ENCODE measurements around the gene LAYN.

The LAYN gene

GRCh38 chr11:111515591-111515990 is 24.9 kb upstream of the LAYN start:
- Histone ChIP-seq H3K4me3 (ENCODE audit: low read depth in 1 of 2, low read length in 2 of 2) (no peak overlapping the region), H3K27ac (ENCODE audit: low read depth, low read length) (no peak overlapping the region), H3K36me3 (ENCODE audit: control insufficient read depth in 1 of 2, insufficient read depth in 2 of 2, low read length in 2 of 2) (no peaks in the 10 kb centered on the region), H3K27me3 (ENCODE audit: control insufficient read depth in 1 of 2, insufficient read depth in 2 of 2, low read length in 2 of 2) (peaks cover 23 to 27% of the 10 kb centered on the region in 2 donors), H3K9me3 (ENCODE audit: control insufficient read depth in 1 of 2, low read length in 2 of 2) (no peaks in the 10 kb centered on the region), H3K4me1 (ENCODE audit: control insufficient read depth in 1 of 2, insufficient read depth in 2 of 2, low read length in 2 of 2) (no peaks in the 10 kb centered on the region), H3K9ac (ENCODE audit: low read depth in 1 of 2, low read length in 2 of 2) (no peak overlapping the region)

GRCh38 chr11:111518668-111519067 is 21.9 kb upstream of the LAYN start:
- no peak overlapping the region for H3K27ac ChIP-seq (ENCODE audit: low read depth, low read length)
- H3K9ac ChIP-seq (ENCODE audit: low read depth in 1 of 2, low read length in 2 of 2), result no peak overlapping the region
- no peaks in the 10 kb centered on the region for H3K4me1 ChIP-seq (ENCODE audit: control insufficient read depth in 1 of 2, insufficient read depth in 2 of 2, low read length in 2 of 2)
- no peak overlapping the region for H3K4me3 ChIP-seq (ENCODE audit: low read depth in 1 of 2, low read length in 2 of 2)
- no peaks in the 10 kb centered on the region for H3K9me3 ChIP-seq (ENCODE audit: control insufficient read depth in 1 of 2, low read length in 2 of 2)
- peaks cover 4 to 12% of the 10 kb centered on the region in 2 donors for H3K27me3 ChIP-seq (ENCODE audit: control insufficient read depth in 1 of 2, insufficient read depth in 2 of 2, low read length in 2 of 2)
- no peaks in the 10 kb centered on the region for H3K36me3 ChIP-seq (ENCODE audit: control insufficient read depth in 1 of 2, insufficient read depth in 2 of 2, low read length in 2 of 2)

GRCh38 chr11:111520560-111520959 is 20.0 kb upstream of the LAYN start:
- no peak overlapping the region for H3K4me3 ChIP-seq (ENCODE audit: low read depth in 1 of 2, low read length in 2 of 2)

GRCh38 chr11:111521135-111521534 is 19.4 kb upstream of the LAYN start:
- H3K36me3 ChIP-seq (ENCODE audit: control insufficient read depth in 1 of 2, insufficient read depth in 2 of 2, low read length in 2 of 2), result no peaks in the 10 kb centered on the region

More at GRCh38 chr11:111520560-111520959, 20.0 kb upstream of the LAYN start:
- no peaks in the 10 kb centered on the region for H3K4me1 ChIP-seq (ENCODE audit: control insufficient read depth in 1 of 2, insufficient read depth in 2 of 2, low read length in 2 of 2)
- no peak overlapping the region for H3K27ac ChIP-seq (ENCODE audit: low read depth, low read length)
- no peak overlapping the region for H3K9ac ChIP-seq (ENCODE audit: low read depth in 1 of 2, low read length in 2 of 2)
- H3K27me3 ChIP-seq (ENCODE audit: control insufficient read depth in 1 of 2, insufficient read depth in 2 of 2, low read length in 2 of 2), result peaks cover 0 to 4% of the 10 kb centered on the region in 2 donors
- no peaks in the 10 kb centered on the region for H3K9me3 ChIP-seq (ENCODE audit: control insufficient read depth in 1 of 2, low read length in 2 of 2)
- H3K36me3 ChIP-seq (ENCODE audit: control insufficient read depth in 1 of 2, insufficient read depth in 2 of 2, low read length in 2 of 2), result no peaks in the 10 kb centered on the region

GRCh38 chr11:111522426-111522825 is 18.1 kb upstream of the LAYN start:
- Histone ChIP-seq H3K27ac (ENCODE audit: low read depth, low read length) (no peak overlapping the region), H3K9me3 (ENCODE audit: control insufficient read depth in 1 of 2, low read length in 2 of 2) (no peaks in the 10 kb centered on the region)

More at GRCh38 chr11:111521135-111521534, 19.4 kb upstream of the LAYN start:
- no peaks in the 10 kb centered on the region for H3K4me1 ChIP-seq (ENCODE audit: control insufficient read depth in 1 of 2, insufficient read depth in 2 of 2, low read length in 2 of 2)
- H3K4me3 ChIP-seq (ENCODE audit: low read depth in 1 of 2, low read length in 2 of 2), result no peak overlapping the region
- peaks cover 0 to 4% of the 10 kb centered on the region in 2 donors for H3K27me3 ChIP-seq (ENCODE audit: control insufficient read depth in 1 of 2, insufficient read depth in 2 of 2, low read length in 2 of 2)
- H3K9ac ChIP-seq (ENCODE audit: low read depth in 1 of 2, low read length in 2 of 2), result no peak overlapping the region
- no peaks in the 10 kb centered on the region for H3K9me3 ChIP-seq (ENCODE audit: control insufficient read depth in 1 of 2, low read length in 2 of 2)
- H3K27ac ChIP-seq (ENCODE audit: low read depth, low read length), result no peak overlapping the region

GRCh38 chr11:111523343-111523742 is 17.2 kb upstream of the LAYN start:
- no peak overlapping the region for H3K4me3 ChIP-seq (ENCODE audit: low read depth in 1 of 2, low read length in 2 of 2)
- H3K27me3 ChIP-seq (ENCODE audit: control insufficient read depth in 1 of 2, insufficient read depth in 2 of 2, low read length in 2 of 2), result peaks cover 0 to 4% of the 10 kb centered on the region in 2 donors
- no peaks in the 10 kb centered on the region for H3K9me3 ChIP-seq (ENCODE audit: control insufficient read depth in 1 of 2, low read length in 2 of 2)

More at GRCh38 chr11:111522426-111522825, 18.1 kb upstream of the LAYN start:
- Histone ChIP-seq H3K4me1 (ENCODE audit: control insufficient read depth in 1 of 2, insufficient read depth in 2 of 2, low read length in 2 of 2) (no peaks in the 10 kb centered on the region), H3K4me3 (ENCODE audit: low read depth in 1 of 2, low read length in 2 of 2) (no peak overlapping the region), H3K27me3 (ENCODE audit: control insufficient read depth in 1 of 2, insufficient read depth in 2 of 2, low read length in 2 of 2) (peaks cover 0 to 4% of the 10 kb centered on the region in 2 donors), H3K9ac (ENCODE audit: low read depth in 1 of 2, low read length in 2 of 2) (no peak overlapping the region), H3K36me3 (ENCODE audit: control insufficient read depth in 1 of 2, insufficient read depth in 2 of 2, low read length in 2 of 2) (no peaks in the 10 kb centered on the region)

GRCh38 chr11:111524056-111524455 is 16.5 kb upstream of the LAYN start:
- Histone ChIP-seq H3K9ac (ENCODE audit: low read depth in 1 of 2, low read length in 2 of 2) (no peak overlapping the region), H3K27ac (ENCODE audit: low read depth, low read length) (no peak overlapping the region), H3K36me3 (ENCODE audit: control insufficient read depth in 1 of 2, insufficient read depth in 2 of 2, low read length in 2 of 2) (no peaks in the 10 kb centered on the region), H3K27me3 (ENCODE audit: control insufficient read depth in 1 of 2, insufficient read depth in 2 of 2, low read length in 2 of 2) (peaks cover 0 to 4% of the 10 kb centered on the region in 2 donors), H3K4me1 (ENCODE audit: control insufficient read depth in 1 of 2, insufficient read depth in 2 of 2, low read length in 2 of 2) (no peaks in the 10 kb centered on the region), H3K4me3 (ENCODE audit: low read depth in 1 of 2, low read length in 2 of 2) (no peak overlapping the region), H3K9me3 (ENCODE audit: control insufficient read depth in 1 of 2, low read length in 2 of 2) (no peaks in the 10 kb centered on the region)

More at GRCh38 chr11:111523343-111523742, 17.2 kb upstream of the LAYN start:
- Histone ChIP-seq H3K4me1 (ENCODE audit: control insufficient read depth in 1 of 2, insufficient read depth in 2 of 2, low read length in 2 of 2) (no peaks in the 10 kb centered on the region), H3K27ac (ENCODE audit: low read depth, low read length) (no peak overlapping the region), H3K36me3 (ENCODE audit: control insufficient read depth in 1 of 2, insufficient read depth in 2 of 2, low read length in 2 of 2) (no peaks in the 10 kb centered on the region), H3K9ac (ENCODE audit: low read depth in 1 of 2, low read length in 2 of 2) (no peak overlapping the region)

- Histone ChIP-seq H3K9ac (ENCODE audit: low read depth in 1 of 2, low read length in 2 of 2) (no peak overlapping the region), H3K4me3 (ENCODE audit: low read depth in 1 of 2, low read length in 2 of 2) (no peak overlapping the region), H3K4me1 (ENCODE audit: control insufficient read depth in 1 of 2, insufficient read depth in 2 of 2, low read length in 2 of 2) (no peaks in the 10 kb centered on the region), H3K27me3 (ENCODE audit: control insufficient read depth in 1 of 2, insufficient read depth in 2 of 2, low read length in 2 of 2) (peaks cover 0 to 4% of the 10 kb centered on the region in 2 donors), H3K36me3 (ENCODE audit: control insufficient read depth in 1 of 2, insufficient read depth in 2 of 2, low read length in 2 of 2) (no peaks in the 10 kb centered on the region), H3K27ac (ENCODE audit: low read depth, low read length) (no peak overlapping the region), H3K9me3 (ENCODE audit: control insufficient read depth in 1 of 2, low read length in 2 of 2) (no peaks in the 10 kb centered on the region)
These were observed 15.1 kb upstream of the LAYN start for GRCh38 chr11:111525456-111525855.

GRCh38 chr11:111526501-111526900 is 14.0 kb upstream of the LAYN start:
- H3K4me1 ChIP-seq (ENCODE audit: control insufficient read depth in 1 of 2, insufficient read depth in 2 of 2, low read length in 2 of 2), result no peaks in the 10 kb centered on the region
- H3K9me3 ChIP-seq (ENCODE audit: control insufficient read depth in 1 of 2, low read length in 2 of 2), result no peaks in the 10 kb centered on the region
- no peaks in the 10 kb centered on the region for H3K36me3 ChIP-seq (ENCODE audit: control insufficient read depth in 1 of 2, insufficient read depth in 2 of 2, low read length in 2 of 2)
- no peak overlapping the region for H3K4me3 ChIP-seq (ENCODE audit: low read depth in 1 of 2, low read length in 2 of 2)
- no peak overlapping the region for H3K9ac ChIP-seq (ENCODE audit: low read depth in 1 of 2, low read length in 2 of 2)
- no peak overlapping the region for H3K27ac ChIP-seq (ENCODE audit: low read depth, low read length)
- peaks cover 0 to 4% of the 10 kb centered on the region in 2 donors for H3K27me3 ChIP-seq (ENCODE audit: control insufficient read depth in 1 of 2, insufficient read depth in 2 of 2, low read length in 2 of 2)

- Histone ChIP-seq H3K27ac (ENCODE audit: low read depth, low read length) (no peak overlapping the region), H3K9ac (ENCODE audit: low read depth in 1 of 2, low read length in 2 of 2) (no peak overlapping the region), H3K27me3 (ENCODE audit: control insufficient read depth in 1 of 2, insufficient read depth in 2 of 2, low read length in 2 of 2) (no peaks in the 10 kb centered on the region), H3K36me3 (ENCODE audit: control insufficient read depth in 1 of 2, insufficient read depth in 2 of 2, low read length in 2 of 2) (no peaks in the 10 kb centered on the region), H3K9me3 (ENCODE audit: control insufficient read depth in 1 of 2, low read length in 2 of 2) (no peaks in the 10 kb centered on the region), H3K4me3 (ENCODE audit: low read depth in 1 of 2, low read length in 2 of 2) (no peak overlapping the region), H3K4me1 (ENCODE audit: control insufficient read depth in 1 of 2, insufficient read depth in 2 of 2, low read length in 2 of 2) (no peaks in the 10 kb centered on the region)
These were observed 13.2 kb upstream of the LAYN start for GRCh38 chr11:111527279-111527678.

GRCh38 chr11:111528557-111528956 is 12.0 kb upstream of the LAYN start:
- H3K4me1 ChIP-seq (ENCODE audit: control insufficient read depth in 1 of 2, insufficient read depth in 2 of 2, low read length in 2 of 2), result no peaks in the 10 kb centered on the region
- H3K4me3 ChIP-seq (ENCODE audit: low read depth in 1 of 2, low read length in 2 of 2), result no peak overlapping the region
- no peaks in the 10 kb centered on the region for H3K36me3 ChIP-seq (ENCODE audit: control insufficient read depth in 1 of 2, insufficient read depth in 2 of 2, low read length in 2 of 2)
- no peak overlapping the region for H3K9ac ChIP-seq (ENCODE audit: low read depth in 1 of 2, low read length in 2 of 2)
- H3K9me3 ChIP-seq (ENCODE audit: control insufficient read depth in 1 of 2, low read length in 2 of 2), result no peaks in the 10 kb centered on the region
- no peak overlapping the region for H3K27ac ChIP-seq (ENCODE audit: low read depth, low read length)
- peaks cover 0 to under 1% of the 10 kb centered on the region in 2 donors for H3K27me3 ChIP-seq (ENCODE audit: control insufficient read depth in 1 of 2, insufficient read depth in 2 of 2, low read length in 2 of 2)
